Esophagus muscularis mucosa (tissue), 4 donors: ENCODE results near the gene ADORA1. TPM values are rescaled to one million over a fixed set of nuclear protein-coding genes. Genes with fewer than 3 reads are reported as not detected.

Experiments used
- DNase-seq: peaks from one replicate; pipeline ENCODE4 v3.0.0-alpha.2; 2017; ENCODE audit errors: extremely low spot score
- H3K27ac ChIP-seq, 4 donors: fragments of 200-600 bp; sonication (generic); replicated peaks in 1 of 4; 1 replicate in 3 of 4; 2 replicates in 1 of 4; pipeline ENCODE4 v1.5.1; 2016 to 2019; ENCODE audit warnings: mild to moderate bottlenecking in 1 of 4
- H3K27me3 ChIP-seq, 4 donors: fragments of 200-600 bp; sonication (generic); one replicate each; pipeline versions ENCODE4 v1.5.1 to v1.6.0; 2016 to 2019
- H3K36me3 ChIP-seq, 4 donors: fragments of 200-600 bp; sonication (generic); one replicate each; pipeline ENCODE4 v1.5.1; 2016 to 2019
- H3K4me1 ChIP-seq, 4 donors: fragments of 200-600 bp; sonication (generic); one replicate each; pipeline ENCODE4 v1.5.1; 2016 to 2019
- H3K4me3 ChIP-seq, 4 donors: fragments of 200-600 bp; sonication (generic); 1 replicate in 2 of 4; 2 replicates in 2 of 4; pipeline ENCODE4 v1.5.1; 2016 to 2019; ENCODE audit warnings: mild to moderate bottlenecking in 4 of 4, moderate library complexity in 1 of 4
- H3K9me3 ChIP-seq, 4 donors: fragments of 200-600 bp; sonication (generic); 1 replicate in 3 of 4; 2 replicates in 1 of 4; pipeline ENCODE4 v1.5.1; 2016 to 2019
- EP300 ChIP-seq: sonication (generic); formaldehyde crosslinking; IDR thresholded peaks from one replicate; pipeline ENCODE4 v1.6.1; 2017; ENCODE audit warnings: antibody characterized with exemption
- POLR2A ChIP-seq: fragments of 450-650 bp; IDR thresholded peaks from one replicate; pipeline ENCODE4 v1.6.1; 2017; ENCODE audit warnings: antibody characterized with exemption, moderate library complexity, mild to moderate bottlenecking, low read depth
- POLR2AphosphoS5 ChIP-seq, 2 donors: sonication (generic); formaldehyde crosslinking; IDR thresholded peaks; one replicate each; pipeline ENCODE4 v1.6.1; 2017; ENCODE audit warnings: antibody characterized with exemption in 2 of 2
- WGBS: methylation state at CpG from one replicate; pipeline ENCODE4 v1.1.5; 2018; 5-methylcytosine and 5-hydroxymethylcytosine counted together
- intact Hi-C: fragments of 100-400 bp; cut with DNase I; formaldehyde crosslinking; loops from one replicate; pipeline ENCODE4 v1.15.1; 2023
- total RNA-seq, 4 donors: library from RNA; depleted of rRNA; stranded (reverse); fragments of >200 nt; gene quantifications; one replicate each; pipeline versions ENCODE4 v1.1.0 to v1.2.1, GENCODE V29; 2016
- TF ChIP-seq, protein P1 (sequence below), 3 experiments: fragments of 200-600 bp in 2 of 3; fragments of 450-650 bp in 1 of 3; sonication (generic) in 2 of 3; IDR thresholded peaks; one replicate each; pipeline ENCODE4 v1.5.1; 2017 to 2019; ENCODE audit warnings: antibody characterized with exemption in 3 of 3, mild to moderate bottlenecking in 2 of 3, moderate library complexity in 1 of 3

ADORA1 gene
- total RNA-seq, 4 donors from 2014 or later: 0.34 to 1.7 (median 0.80) TPM

DNA sequence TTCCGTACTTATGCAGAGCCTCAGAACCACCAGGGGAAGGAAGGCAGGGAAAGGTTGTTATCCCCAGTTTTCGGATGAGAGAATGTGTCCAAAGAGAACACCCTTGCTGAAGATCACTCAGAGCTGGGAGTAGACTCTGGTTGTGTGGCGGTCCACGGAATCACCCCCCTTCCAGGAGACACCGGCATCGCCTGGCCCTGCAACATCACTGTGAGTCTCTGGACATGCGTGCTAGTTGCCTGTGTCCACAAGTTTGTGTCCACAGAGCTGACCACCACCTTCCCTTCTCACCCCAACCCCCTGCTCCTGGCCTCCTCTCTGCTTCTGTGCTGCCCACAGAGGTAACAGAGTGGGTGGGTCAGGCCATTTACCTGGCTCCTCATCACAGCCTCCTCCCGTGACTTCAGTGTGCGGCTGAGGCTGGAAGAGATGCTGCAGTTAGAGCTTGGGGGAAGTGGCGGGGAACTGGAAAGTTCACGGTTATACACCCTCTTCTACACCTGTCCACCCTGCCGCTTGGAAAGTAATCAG lies 40.8 kb downstream of the ADORA1 start:
- Histone ChIP-seq H3K27ac (no peak overlapping the region), H3K4me1 (no peaks in the 10 kb centered on the region), H3K27me3 (peaks cover 0 to 7% (median 0%) of the 10 kb centered on the region in 4 donors), H3K9me3 (no peaks in the 10 kb centered on the region), H3K36me3 (no peaks in the 10 kb centered on the region), H3K4me3 (no peak overlapping the region)
- 96% methylated on average over 11 of the region's 12 CpGs for WGBS
- no peak for DNase-seq
- intact Hi-C loops: no loop called here
- no peak for TF ChIP-seq POLR2A

DNA sequence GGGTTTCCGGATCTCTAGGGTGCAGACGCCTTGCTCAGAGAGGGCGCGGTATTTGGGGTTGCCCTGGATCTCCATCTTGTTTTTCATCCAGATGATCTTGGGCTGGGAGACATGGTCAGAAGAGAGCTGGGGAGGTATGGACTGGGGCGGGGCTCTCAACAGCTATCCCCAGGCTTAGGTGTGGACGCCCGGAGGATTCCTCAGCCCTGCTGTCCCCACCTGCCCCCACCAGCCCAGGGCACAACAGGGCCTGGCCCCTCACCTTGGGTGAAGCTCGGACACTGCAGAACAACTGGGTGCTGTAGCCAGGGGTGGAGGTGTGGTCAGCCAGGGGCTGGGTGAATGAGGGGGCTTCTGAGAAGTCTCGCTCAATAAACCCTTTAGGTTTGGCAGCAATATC lies 41.5 kb downstream of the ADORA1 start:
- H3K9me3 ChIP-seq: no peaks in the 10 kb centered on the region
- H3K4me3 ChIP-seq: no peak overlapping the region
- no peak overlapping the region for H3K27ac ChIP-seq
- no peaks in the 10 kb centered on the region for H3K36me3 ChIP-seq
- H3K27me3 ChIP-seq: peaks cover 0 to 7% (median 0%) of the 10 kb centered on the region in 4 donors
- no peaks in the 10 kb centered on the region for H3K4me1 ChIP-seq
- TF ChIP-seq, protein P1, sequence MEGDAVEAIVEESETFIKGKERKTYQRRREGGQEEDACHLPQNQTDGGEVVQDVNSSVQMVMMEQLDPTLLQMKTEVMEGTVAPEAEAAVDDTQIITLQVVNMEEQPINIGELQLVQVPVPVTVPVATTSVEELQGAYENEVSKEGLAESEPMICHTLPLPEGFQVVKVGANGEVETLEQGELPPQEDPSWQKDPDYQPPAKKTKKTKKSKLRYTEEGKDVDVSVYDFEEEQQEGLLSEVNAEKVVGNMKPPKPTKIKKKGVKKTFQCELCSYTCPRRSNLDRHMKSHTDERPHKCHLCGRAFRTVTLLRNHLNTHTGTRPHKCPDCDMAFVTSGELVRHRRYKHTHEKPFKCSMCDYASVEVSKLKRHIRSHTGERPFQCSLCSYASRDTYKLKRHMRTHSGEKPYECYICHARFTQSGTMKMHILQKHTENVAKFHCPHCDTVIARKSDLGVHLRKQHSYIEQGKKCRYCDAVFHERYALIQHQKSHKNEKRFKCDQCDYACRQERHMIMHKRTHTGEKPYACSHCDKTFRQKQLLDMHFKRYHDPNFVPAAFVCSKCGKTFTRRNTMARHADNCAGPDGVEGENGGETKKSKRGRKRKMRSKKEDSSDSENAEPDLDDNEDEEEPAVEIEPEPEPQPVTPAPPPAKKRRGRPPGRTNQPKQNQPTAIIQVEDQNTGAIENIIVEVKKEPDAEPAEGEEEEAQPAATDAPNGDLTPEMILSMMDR (IDR thresholded peaks at IDR 0.05): no peak
- TF ChIP-seq EP300: no peak
- TF ChIP-seq POLR2A: no peak
- no peak for TF ChIP-seq POLR2AphosphoS5 (IDR thresholded peaks at IDR 0.05)
- WGBS: 84% methylated on average over 7 of the region's 9 CpGs
- intact Hi-C loops: no loop called here
- no peak for DNase-seq

DNA sequence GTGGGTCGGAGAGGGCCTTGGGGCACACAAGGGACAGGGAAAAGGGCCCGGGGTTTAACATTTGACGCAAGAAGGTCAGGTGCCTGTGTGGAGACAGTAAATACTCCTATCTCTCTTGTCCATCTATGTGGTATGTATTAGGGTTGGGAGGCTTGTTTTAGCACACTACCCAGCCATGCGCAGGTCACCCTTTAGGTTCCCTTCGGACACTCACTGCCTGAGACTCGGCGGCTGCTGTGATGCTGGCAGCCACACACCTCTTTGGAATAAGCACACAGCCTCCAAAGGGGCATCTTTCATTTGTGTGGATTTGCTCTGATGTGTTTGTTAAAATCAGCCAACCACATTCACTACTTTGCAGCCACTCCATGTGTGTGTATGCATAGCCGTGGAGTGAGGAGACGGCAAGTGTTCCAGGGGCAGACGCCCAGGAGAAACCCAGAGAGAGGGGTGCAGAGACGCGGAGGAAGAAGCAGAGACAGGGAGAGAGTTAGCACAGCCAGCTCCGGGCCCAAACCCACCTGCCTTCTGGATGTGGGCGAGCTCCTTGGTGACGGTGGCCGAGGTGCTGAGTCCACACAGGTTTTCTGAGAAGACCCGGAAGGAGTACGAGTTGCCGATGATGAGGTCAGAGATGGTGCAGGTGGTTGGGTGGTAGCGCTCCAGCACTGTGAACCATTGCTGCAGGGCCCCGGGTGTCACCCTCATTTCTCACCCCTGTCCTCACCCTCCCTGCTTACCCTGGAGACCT lies 42.4 kb downstream of the ADORA1 start:
- Histone ChIP-seq H3K9me3 (no peaks in the 10 kb centered on the region), H3K27ac (no peak overlapping the region), H3K4me3 (no peak overlapping the region), H3K4me1 (no peaks in the 10 kb centered on the region), H3K36me3 (no peaks in the 10 kb centered on the region), H3K27me3 (peaks cover 0 to 5% (median 0%) of the 10 kb centered on the region in 4 donors)
- intact Hi-C loops: loop anchor here (5.0 kb wide), 1 partner anchor 53 kb away; no protein-coding TSS in a partner anchor
- no peak for DNase-seq
- TF ChIP-seq POLR2A: no peak
- TF ChIP-seq, protein P1 (IDR thresholded peaks at IDR 0.05): no peak
- TF ChIP-seq POLR2AphosphoS5 (IDR thresholded peaks at IDR 0.05): no peak
- TF ChIP-seq EP300: no peak
- WGBS: 90% methylated on average over 21 of the region's 21 CpGs

DNA sequence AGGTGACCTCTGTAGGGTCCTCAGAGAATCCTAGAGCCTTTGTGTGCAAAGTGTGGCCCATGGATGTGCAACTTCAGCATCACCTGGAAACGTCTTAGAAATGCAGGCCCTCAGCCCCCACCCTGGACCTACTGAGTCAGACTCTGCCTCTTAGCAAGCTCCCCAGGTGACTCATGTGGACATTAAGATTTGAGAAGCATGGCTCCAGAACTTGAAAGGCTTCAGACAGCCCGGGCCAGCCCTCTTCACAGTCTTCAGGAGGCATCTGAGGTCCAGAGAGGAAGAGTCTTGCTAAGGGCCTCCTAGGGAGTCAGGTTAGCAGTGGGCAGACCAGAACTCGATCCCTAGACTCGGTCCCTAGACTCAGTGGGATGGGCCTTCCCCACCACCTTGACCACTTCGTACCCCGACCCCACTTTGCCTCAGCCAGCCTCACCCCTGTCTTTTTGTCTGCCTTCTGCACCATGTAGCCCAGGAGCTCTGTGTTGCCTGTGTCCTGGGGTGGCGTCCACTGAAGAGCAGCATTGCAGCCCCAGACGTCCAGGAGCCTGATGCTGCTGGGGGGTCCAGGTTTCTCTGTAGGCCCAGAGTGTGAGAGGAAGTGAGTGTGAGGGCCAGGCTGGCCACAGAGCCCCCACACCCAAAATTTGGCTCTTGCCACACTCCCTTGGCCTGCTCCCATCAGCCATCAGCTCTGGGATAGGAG lies 43.3 kb downstream of the ADORA1 start:
- Histone ChIP-seq H3K27ac (no peak overlapping the region), H3K4me3 (no peak overlapping the region), H3K9me3 (no peaks in the 10 kb centered on the region), H3K36me3 (no peaks in the 10 kb centered on the region), H3K27me3 (peaks cover 0 to 7% (median 0%) of the 10 kb centered on the region in 4 donors), H3K4me1 (peaks cover 0 to 5% (median 0%) of the 10 kb centered on the region in 4 donors)
- no peak for DNase-seq
- TF ChIP-seq, protein P1 (IDR thresholded peaks at IDR 0.05): no peak
- TF ChIP-seq EP300: no peak
- TF ChIP-seq POLR2AphosphoS5 (IDR thresholded peaks at IDR 0.05): no peak
- no peak for TF ChIP-seq POLR2A
- WGBS: 88% methylated on average over 6 of the region's 8 CpGs
- intact Hi-C loops: loop anchor here (5.0 kb wide), 1 partner anchor 53 kb away; no protein-coding TSS in a partner anchor
